ENCODE measurements around the gene TMEM132E.

DNA sequence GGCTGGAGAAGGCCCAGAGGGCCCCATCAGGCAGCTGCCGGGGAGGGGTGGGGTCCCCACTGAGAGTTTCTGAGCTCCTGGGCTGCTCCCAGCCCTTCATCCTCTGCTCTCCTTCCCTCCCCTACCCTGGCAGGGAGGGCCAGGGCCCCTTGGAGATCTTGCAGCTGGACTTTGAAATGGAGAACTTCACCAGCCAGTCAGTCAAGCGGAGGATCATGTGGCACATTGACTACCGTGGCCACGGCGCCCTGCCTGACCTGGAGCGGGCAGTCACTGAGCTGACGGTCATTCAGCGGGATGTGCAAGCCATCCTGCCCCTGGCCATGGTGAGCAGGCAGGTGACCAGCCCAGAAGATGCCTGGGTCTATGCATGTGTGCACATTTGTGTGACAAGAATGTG is 49.5 kb downstream of the TMEM132E start:
- TF ChIP-seq, protein P1, sequence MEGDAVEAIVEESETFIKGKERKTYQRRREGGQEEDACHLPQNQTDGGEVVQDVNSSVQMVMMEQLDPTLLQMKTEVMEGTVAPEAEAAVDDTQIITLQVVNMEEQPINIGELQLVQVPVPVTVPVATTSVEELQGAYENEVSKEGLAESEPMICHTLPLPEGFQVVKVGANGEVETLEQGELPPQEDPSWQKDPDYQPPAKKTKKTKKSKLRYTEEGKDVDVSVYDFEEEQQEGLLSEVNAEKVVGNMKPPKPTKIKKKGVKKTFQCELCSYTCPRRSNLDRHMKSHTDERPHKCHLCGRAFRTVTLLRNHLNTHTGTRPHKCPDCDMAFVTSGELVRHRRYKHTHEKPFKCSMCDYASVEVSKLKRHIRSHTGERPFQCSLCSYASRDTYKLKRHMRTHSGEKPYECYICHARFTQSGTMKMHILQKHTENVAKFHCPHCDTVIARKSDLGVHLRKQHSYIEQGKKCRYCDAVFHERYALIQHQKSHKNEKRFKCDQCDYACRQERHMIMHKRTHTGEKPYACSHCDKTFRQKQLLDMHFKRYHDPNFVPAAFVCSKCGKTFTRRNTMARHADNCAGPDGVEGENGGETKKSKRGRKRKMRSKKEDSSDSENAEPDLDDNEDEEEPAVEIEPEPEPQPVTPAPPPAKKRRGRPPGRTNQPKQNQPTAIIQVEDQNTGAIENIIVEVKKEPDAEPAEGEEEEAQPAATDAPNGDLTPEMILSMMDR (IDR thresholded peaks at IDR 0.05 in 8 of 11, conservative IDR thresholded peaks at IDR 0.05 in 3 of 11) = no peak
- TF ChIP-seq POLR2A (IDR thresholded peaks at IDR 0.05) (no peak), POLR2AphosphoS5 (IDR thresholded peaks at IDR 0.05) (no peak)
